HL-60 (cell line): ENCODE measurements around the gene ST7.

Source experiments
- DNase-seq, 2 experiments: peaks; one replicate each; pipeline ENCODE4 v3.0.0-alpha.2; 2010 to 2020; ENCODE audit warnings: low read depth in 1 of 2, low spot score in 1 of 2
- H3K27ac ChIP-seq: fragments of 250-450 bp; sonication (Bioruptor Pico); replicated peaks from 2 replicates; pipeline ENCODE4 v1.5.1; 2020; ENCODE audit warnings: mild to moderate bottlenecking, moderate library complexity
- H3K27me3 ChIP-seq: fragments of 250-450 bp; sonication (Bioruptor Pico); 2 replicates; pipeline ENCODE4 v1.5.1; 2021; ENCODE audit warnings: mild to moderate bottlenecking, moderate library complexity; ENCODE audit not compliant: insufficient read depth, poor library complexity, severe bottlenecking
- H3K4me3 ChIP-seq: replicated peaks from 2 replicates; pipeline ENCODE4 v1.5.1; 2011; ENCODE audit warnings: mild to moderate bottlenecking, control low read depth, low read length; ENCODE audit not compliant: insufficient read depth
- CTCF ChIP-seq: IDR thresholded peaks from one replicate; pipeline ENCODE4 v1.5.1; 2011; ENCODE audit warnings: low read length, control low read depth, inconsistent platforms; ENCODE audit not compliant: insufficient read depth
- GABPA ChIP-seq: IDR thresholded peaks from 2 replicates; pipeline ENCODE4 v1.6.1; 2012; ENCODE audit warnings: low read depth
- POLR2AphosphoS5 ChIP-seq: IDR thresholded peaks from 2 replicates; pipeline ENCODE4 v1.6.1; 2012; ENCODE audit warnings: low read depth
- REST ChIP-seq: IDR thresholded peaks from 2 replicates; pipeline ENCODE4 v1.6.1; 2012; ENCODE audit warnings: low read depth; ENCODE audit not compliant: insufficient replicate concordance
- SPI1 ChIP-seq: IDR thresholded peaks from 2 replicates; pipeline ENCODE4 v1.6.1; 2012; ENCODE audit warnings: low read depth, mild to moderate bottlenecking, borderline replicate concordance

ST7 gene

DNA sequence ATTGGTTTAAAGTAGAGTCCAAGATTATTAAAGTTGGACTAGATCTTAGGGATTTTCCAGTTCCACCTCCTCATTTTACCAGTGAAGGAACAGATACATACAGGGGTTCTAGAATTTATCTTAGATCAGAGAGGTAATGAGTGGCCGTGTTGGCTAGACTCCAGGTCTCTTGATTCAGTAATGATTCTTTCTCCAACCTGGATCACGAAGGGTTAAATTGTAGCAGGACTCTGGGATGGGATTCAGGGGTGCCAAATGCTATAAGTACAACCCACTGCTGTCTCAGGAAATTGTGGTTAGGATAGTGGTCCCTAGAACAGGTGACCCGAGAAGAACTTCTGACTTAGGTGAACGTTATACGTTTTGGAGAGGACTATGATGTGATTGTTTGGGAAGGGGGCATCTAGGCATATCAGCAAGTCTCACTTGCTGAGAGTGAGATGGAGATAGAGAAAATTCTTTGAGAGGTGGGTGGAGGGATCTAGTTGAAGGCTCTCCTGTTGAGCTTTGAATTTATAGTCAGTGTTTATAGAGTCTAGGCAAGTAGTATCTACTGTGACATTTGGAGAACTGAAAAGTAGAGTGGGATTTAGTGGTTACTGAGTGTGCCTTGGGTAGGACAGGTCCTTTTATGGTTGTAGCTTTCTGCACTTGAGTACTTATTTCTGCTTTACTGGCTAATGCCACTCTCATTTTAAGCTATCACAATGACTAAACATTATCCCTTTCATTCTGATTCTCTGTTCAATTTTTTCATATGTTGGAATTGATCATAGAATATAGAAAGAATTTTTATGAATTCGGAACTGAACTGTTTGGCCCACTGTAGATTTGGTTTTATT, 58.3 kb downstream of the ST7 start:
- TF ChIP-seq POLR2AphosphoS5 (no peak), REST (no peak), SPI1 (no peak), CTCF (no peak), GABPA (no peak)
- Histone ChIP-seq H3K4me3 (no peak overlapping the region), H3K27ac (no peak overlapping the region), H3K27me3 (no peaks in the 10 kb centered on the region)
- DNase-seq = no peak

DNA sequence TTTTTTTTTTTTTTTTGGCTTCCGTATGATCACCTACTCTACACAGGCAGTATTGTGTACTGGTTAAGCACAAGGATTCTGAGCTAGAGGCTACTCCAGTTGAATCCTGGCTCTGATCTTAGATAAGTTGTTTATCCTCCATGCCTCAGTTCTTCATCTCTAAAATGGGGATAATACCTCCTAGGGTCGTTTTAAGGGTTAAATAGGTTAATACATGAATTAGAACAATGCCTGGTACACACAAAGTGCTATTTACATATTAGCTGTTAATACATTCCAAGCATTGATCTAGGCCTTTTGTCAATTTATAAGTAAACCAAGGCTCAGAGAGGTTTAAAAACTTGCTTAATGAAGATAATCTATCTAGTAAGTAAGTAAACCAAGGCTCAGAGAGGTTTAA, 59.0 kb downstream of the ST7 start:
- Histone ChIP-seq H3K4me3 (no peak overlapping the region), H3K27ac (no peak overlapping the region), H3K27me3 (no peaks in the 10 kb centered on the region)
- DNase-seq = no peak
- TF ChIP-seq SPI1 (no peak), GABPA (no peak), REST (no peak), POLR2AphosphoS5 (no peak), CTCF (no peak)

- DNase-seq = peak in 1 of 2 experiments; percentile 28
- Histone ChIP-seq H3K27me3 (no peaks in the 10 kb centered on the region), H3K27ac (no peak overlapping the region), H3K4me3 (no peak overlapping the region)
- TF ChIP-seq POLR2AphosphoS5 (no peak), REST (no peak), CTCF (peak; percentile 24), GABPA (no peak), SPI1 (no peak)
Measured at GRCh38 chr7:117012696-117013095, 59.4 kb downstream of the ST7 start.
